ENCODE results near the gene PTPRN2. TPM values are rescaled to one million over a fixed set of nuclear protein-coding genes. Genes with fewer than 3 reads are reported as not detected.
A peak's percentile ranks its signal among the peaks of the same experiment; 100 is the strongest.
"Not testable (repeated sequence)": the region's sequence is repeated elsewhere in the genome, so short reads cannot be mapped to it uniquely, and the experiment has no call there.

Gene PTPRN2
- polyA plus RNA-seq, 1 donor from 2014 or later: 1.6 TPM

DNA sequence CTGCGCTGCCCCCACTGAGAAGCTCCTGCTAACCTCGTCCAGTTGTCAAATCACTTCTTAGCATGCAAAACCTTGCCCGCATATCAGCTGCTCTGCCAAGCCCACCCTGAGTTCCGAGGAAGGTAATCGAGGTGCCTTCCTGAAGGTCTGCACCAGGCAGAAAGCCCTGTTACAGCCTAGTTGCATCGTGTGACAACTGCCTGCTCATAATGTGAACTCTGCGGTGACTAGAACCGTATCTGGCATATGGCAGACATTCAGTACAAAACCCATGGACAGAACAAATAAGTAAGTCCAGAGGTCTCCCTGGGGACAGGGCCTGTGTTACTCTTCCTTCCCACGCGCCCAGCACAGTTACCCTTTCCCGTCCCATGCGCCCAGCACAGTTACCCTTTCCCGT is 856.5 kb downstream of the PTPRN2 start:
- Mint-ChIP-seq H3K36me3 (no peaks in the 10 kb centered on the region), H3K9me3 (no peaks in the 10 kb centered on the region), H3K27me3 (no peaks in the 10 kb centered on the region), H3K4me3 (no peak overlapping the region), H3K4me1 (no peaks in the 10 kb centered on the region), H3K27ac (no peak overlapping the region)

GRCh38 chr7:157730614-157731013 is 857.0 kb downstream of the PTPRN2 start:
- no peak overlapping the region for H3K27ac Mint-ChIP-seq
- no peaks in the 10 kb centered on the region for H3K9me3 Mint-ChIP-seq
- H3K36me3 Mint-ChIP-seq: no peaks in the 10 kb centered on the region
- no peaks in the 10 kb centered on the region for H3K4me1 Mint-ChIP-seq
- H3K27me3 Mint-ChIP-seq: no peaks in the 10 kb centered on the region
- no peak overlapping the region for H3K4me3 Mint-ChIP-seq

GRCh38 chr7:157729566-157729965 is 858.1 kb downstream of the PTPRN2 start:
- Mint-ChIP-seq H3K9me3 (no peaks in the 10 kb centered on the region), H3K4me3 (no peak overlapping the region), H3K27ac (no peak overlapping the region), H3K36me3 (no peaks in the 10 kb centered on the region), H3K4me1 (no peaks in the 10 kb centered on the region), H3K27me3 (no peaks in the 10 kb centered on the region)

- Mint-ChIP-seq H3K36me3 (no peaks in the 10 kb centered on the region), H3K4me3 (no peak overlapping the region), H3K27ac (no peak overlapping the region), H3K27me3 (peaks cover 5% of the 10 kb centered on the region), H3K4me1 (no peaks in the 10 kb centered on the region), H3K9me3 (no peaks in the 10 kb centered on the region)
Measured at GRCh38 chr7:157727964-157728615, 859.5 kb downstream of the PTPRN2 start.

- no peaks in the 10 kb centered on the region for H3K9me3 Mint-ChIP-seq
- no peaks in the 10 kb centered on the region for H3K4me1 Mint-ChIP-seq
- H3K36me3 Mint-ChIP-seq: no peaks in the 10 kb centered on the region
- H3K27ac Mint-ChIP-seq: no peak overlapping the region
- H3K4me3 Mint-ChIP-seq: no peak overlapping the region
- H3K27me3 Mint-ChIP-seq: peaks cover 6% of the 10 kb centered on the region
Measured at GRCh38 chr7:157726764-157727163, 860.9 kb downstream of the PTPRN2 start.

DNA sequence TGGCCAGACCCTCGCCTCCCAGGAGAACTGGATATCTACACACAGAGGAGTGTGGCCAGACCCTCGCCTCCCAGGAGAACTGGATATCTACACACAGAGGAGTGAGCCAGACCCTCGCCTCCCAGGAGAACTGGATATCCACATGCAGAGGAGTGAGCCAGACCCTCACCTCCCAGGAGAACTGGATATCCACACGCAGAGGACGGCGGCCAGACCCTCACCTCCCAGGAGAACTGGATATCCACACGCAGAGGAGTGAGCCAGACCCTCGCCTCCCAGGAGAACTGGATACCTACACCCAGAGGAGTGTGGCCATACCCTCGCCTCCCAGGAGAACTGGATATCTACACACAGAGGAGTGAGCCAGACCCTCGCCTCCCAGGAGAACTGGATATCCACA is 862.3 kb downstream of the PTPRN2 start:
- H3K4me1 Mint-ChIP-seq, H3K36me3 Mint-ChIP-seq, H3K4me3 Mint-ChIP-seq, H3K27ac Mint-ChIP-seq, H3K27me3 Mint-ChIP-seq, H3K9me3 Mint-ChIP-seq: not testable (repeated sequence)

- H3K4me3 Mint-ChIP-seq: no peak overlapping the region
- H3K27ac Mint-ChIP-seq: no peak overlapping the region
- peaks cover 0 to 2% (median 1%) of the 10 kb centered on the region in 3 donors for H3K9me3 Mint-ChIP-seq
- H3K36me3 Mint-ChIP-seq: no peaks in the 10 kb centered on the region
- H3K4me1 Mint-ChIP-seq: no peaks in the 10 kb centered on the region
- peaks cover 6% of the 10 kb centered on the region for H3K27me3 Mint-ChIP-seq
Measured at GRCh38 chr7:157723205-157723604, 864.4 kb downstream of the PTPRN2 start.

DNA sequence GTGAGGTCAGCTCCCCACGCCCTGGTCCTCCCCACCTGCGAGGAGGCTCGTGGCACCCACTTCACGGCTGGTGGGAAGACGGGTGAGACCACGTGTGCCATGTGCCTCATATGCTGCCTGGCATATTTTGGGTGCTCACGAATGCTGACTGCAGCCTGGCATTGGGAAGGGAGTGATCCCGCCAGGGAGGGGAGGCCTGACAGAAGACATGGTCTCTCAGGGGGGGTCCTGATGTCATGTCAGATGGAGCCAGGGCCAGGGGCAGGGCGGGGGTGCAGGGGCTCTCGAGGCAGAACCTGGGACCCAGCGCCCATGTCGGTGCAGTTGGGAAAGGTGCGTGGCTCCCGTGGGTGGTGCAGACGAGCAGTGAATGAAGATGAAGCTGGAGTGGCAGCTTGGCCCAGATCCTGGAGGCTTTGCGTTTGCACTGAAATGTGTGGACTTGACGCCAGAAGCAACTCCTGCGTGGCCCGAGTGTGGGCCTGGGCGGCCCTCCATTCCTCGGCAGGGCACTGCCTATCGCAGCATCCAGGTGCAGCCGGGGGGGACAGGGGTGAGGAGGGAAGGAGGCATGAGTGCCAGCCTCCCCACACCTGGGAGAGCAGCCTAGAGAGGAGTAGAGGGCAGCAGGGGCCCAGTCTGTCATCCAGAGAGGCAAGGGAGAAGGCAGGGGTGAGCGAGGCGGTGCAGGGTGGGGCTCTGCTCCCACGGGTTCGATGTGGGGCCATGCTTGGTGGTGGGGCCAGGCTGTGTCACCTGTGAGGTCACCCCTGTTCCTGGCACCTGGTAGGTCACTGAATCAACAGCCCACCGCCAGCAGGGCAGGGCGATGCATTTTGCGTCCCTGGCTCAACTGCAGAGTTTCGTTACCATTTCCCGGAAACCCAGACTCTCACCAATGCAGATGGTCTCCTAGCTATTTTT is 865.2 kb downstream of the PTPRN2 start:
- Mint-ChIP-seq H3K27ac (no peak overlapping the region), H3K4me1 (no peaks in the 10 kb centered on the region)

GRCh38 chr7:157721468-157722136 is 866.0 kb downstream of the PTPRN2 start:
- no peak overlapping the region for H3K27ac Mint-ChIP-seq
- H3K36me3 Mint-ChIP-seq: no peaks in the 10 kb centered on the region
- peaks cover 6% of the 10 kb centered on the region for H3K27me3 Mint-ChIP-seq
- no peaks in the 10 kb centered on the region for H3K4me1 Mint-ChIP-seq
- peaks cover 0 to 2% (median 1%) of the 10 kb centered on the region in 3 donors for H3K9me3 Mint-ChIP-seq
- H3K4me3 Mint-ChIP-seq: no peak overlapping the region

More for the DNA sequence above, 865.2 kb downstream of the PTPRN2 start:
- H3K4me3 Mint-ChIP-seq: no peak overlapping the region
- H3K27me3 Mint-ChIP-seq: peaks cover 6% of the 10 kb centered on the region
- no peaks in the 10 kb centered on the region for H3K36me3 Mint-ChIP-seq
- peaks cover 0 to 2% (median 1%) of the 10 kb centered on the region in 3 donors for H3K9me3 Mint-ChIP-seq

- H3K4me1 Mint-ChIP-seq: no peaks in the 10 kb centered on the region
- H3K27ac Mint-ChIP-seq: no peak overlapping the region
- H3K4me3 Mint-ChIP-seq: no peak overlapping the region
- H3K27me3 Mint-ChIP-seq: peaks cover 6% of the 10 kb centered on the region
- peaks cover 0 to 4% (median 3%) of the 10 kb centered on the region in 3 donors for H3K9me3 Mint-ChIP-seq
- no peaks in the 10 kb centered on the region for H3K36me3 Mint-ChIP-seq
Measured at GRCh38 chr7:157719705-157720655, 867.6 kb downstream of the PTPRN2 start.

DNA sequence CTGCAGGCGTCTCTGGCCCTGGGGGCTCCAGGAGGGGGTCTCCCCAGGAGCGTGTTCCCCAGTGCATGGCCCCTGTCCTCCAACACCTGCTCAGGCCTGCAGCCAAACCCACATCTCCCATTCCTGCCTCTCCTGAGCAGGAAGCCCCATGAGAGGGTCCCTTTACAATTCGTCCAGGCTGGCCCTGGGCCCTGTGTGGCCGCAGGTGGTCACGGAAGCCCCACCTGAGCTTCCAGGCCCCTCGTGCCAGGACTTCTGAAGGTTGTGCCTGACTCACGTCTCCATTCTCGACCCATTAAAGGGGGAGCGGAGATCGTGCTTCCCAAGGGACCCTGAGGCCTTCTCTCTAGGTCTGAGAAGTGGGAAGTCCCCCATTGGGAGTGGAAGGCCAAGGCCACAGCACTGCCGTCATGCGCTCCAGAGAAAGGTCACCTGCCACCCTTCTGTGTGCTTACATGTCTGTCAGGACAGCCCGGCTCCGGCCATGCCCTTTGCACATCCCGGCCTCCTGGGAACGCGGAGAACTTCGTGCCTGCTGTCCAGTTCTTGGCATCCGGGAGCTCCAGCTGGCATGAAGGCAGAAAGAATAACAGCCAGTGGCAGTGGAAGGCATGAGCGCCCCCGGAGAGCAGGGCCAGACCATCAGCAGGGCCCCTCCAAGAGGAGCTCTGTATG is 868.5 kb downstream of the PTPRN2 start:
- Mint-ChIP-seq H3K9me3 (peaks cover 0 to 5% (median 4%) of the 10 kb centered on the region in 3 donors), H3K4me1 (no peaks in the 10 kb centered on the region), H3K4me3 (no peak overlapping the region), H3K27me3 (peaks cover 6% of the 10 kb centered on the region), H3K36me3 (no peaks in the 10 kb centered on the region), H3K27ac (no peak overlapping the region)

- peak overlapping the region in 1 of 4 donors; percentile 27 for H3K4me3 Mint-ChIP-seq
- peaks cover 4% of the 10 kb centered on the region for H3K27me3 Mint-ChIP-seq
- peaks cover 0 to 5% (median 4%) of the 10 kb centered on the region in 3 donors for H3K9me3 Mint-ChIP-seq
- no peaks in the 10 kb centered on the region for H3K4me1 Mint-ChIP-seq
- no peak overlapping the region for H3K27ac Mint-ChIP-seq
- no peaks in the 10 kb centered on the region for H3K36me3 Mint-ChIP-seq
Measured at GRCh38 chr7:157718303-157719007, 869.2 kb downstream of the PTPRN2 start.
